Stimulated activated CD4-positive, alpha-beta T cell treated with anti-CD3 and anti-CD28 coated beads, TNF-alpha, amount 100 ng/mL, for 24 hours (primary cell): Measurements from ENCODE around the gene OR2H1.
"Not testable (repeated sequence)": the region's sequence is repeated elsewhere in the genome, so short reads cannot be mapped to it uniquely, and the experiment has no call there.

Experiments
- DNase-seq, 3 experiments: peaks; one replicate each; pipeline ENCODE4 v3.0.0-alpha.2; 2020; ENCODE audit warnings: low read depth in 3 of 3

The OR2H1 gene

GRCh38 chr6:29456971-29457370 lies at the start of gene OR2H1, which contains the start of gene OR11A1:
TSS of gene OR2H1 (plus strand) at chr6:29457155. CDS start at chr6:29461770, 4,615 bp downstream.
TSS of gene OR11A1 (minus strand) at chr6:29457071. CDS start at chr6:29427641, 29,430 bp downstream.
- no peak for DNase-seq

GRCh38 chr6:29414588-29414987 lies 42.4 kb upstream of the OR2H1 start, which contains the start of gene OR12D1:
TSS of gene OR12D1 (plus strand) at chr6:29414928.
- DNase-seq: no peak

GRCh38 chr6:29419516-29419915 lies 37.4 kb upstream of the OR2H1 start:
- DNase-seq: no peak

GRCh38 chr6:29424168-29424567 lies 32.8 kb upstream of the OR2H1 start:
- DNase-seq: no peak

- no peak for DNase-seq
These were observed 32.4 kb upstream of the OR2H1 start for GRCh38 chr6:29424575-29424974.

GRCh38 chr6:29425075-29425474 lies 31.9 kb upstream of the OR2H1 start:
- DNase-seq: no peak

- no peak for DNase-seq
These were observed 30.3 kb upstream of the OR2H1 start for GRCh38 chr6:29426654-29427053.

GRCh38 chr6:29436730-29437129 lies 20.2 kb upstream of the OR2H1 start:
- not testable (repeated sequence) for DNase-seq

GRCh38 chr6:29439006-29439405 lies 17.9 kb upstream of the OR2H1 start, which contains the start of gene OR10C1:
TSS of gene OR10C1 (plus strand) at chr6:29439306. CDS start at chr6:29440016, 710 bp downstream.
- DNase-seq: no peak

GRCh38 chr6:29442719-29443118 lies 14.2 kb upstream of the OR2H1 start:
- no peak for DNase-seq

- not testable (repeated sequence) for DNase-seq
These were observed 12.9 kb upstream of the OR2H1 start for GRCh38 chr6:29444031-29444430.

GRCh38 chr6:29447670-29448069 lies 9.3 kb upstream of the OR2H1 start:
- no peak for DNase-seq

GRCh38 chr6:29451471-29452193 lies 5.3 kb upstream of the OR2H1 start:
- no peak for DNase-seq

GRCh38 chr6:29461021-29461814 lies 4.3 kb downstream of the OR2H1 start:
- no peak for DNase-seq

GRCh38 chr6:29462022-29462421 lies 5.1 kb downstream of the OR2H1 start:
- no peak for DNase-seq

GRCh38 chr6:29465279-29465678 lies 8.3 kb downstream of the OR2H1 start:
- DNase-seq: no peak

GRCh38 chr6:29465801-29466200 lies 8.8 kb downstream of the OR2H1 start:
- no peak for DNase-seq

GRCh38 chr6:29466241-29466640 lies 9.3 kb downstream of the OR2H1 start:
- DNase-seq: no peak

GRCh38 chr6:29474996-29475395 lies 18.0 kb downstream of the OR2H1 start:
- no peak for DNase-seq

GRCh38 chr6:29477923-29478450 lies 21.0 kb downstream of the OR2H1 start:
- no peak for DNase-seq

GRCh38 chr6:29478740-29479139 lies 21.8 kb downstream of the OR2H1 start:
- DNase-seq: no peak

- no peak for DNase-seq
These were observed 22.6 kb downstream of the OR2H1 start for GRCh38 chr6:29479560-29479959.

GRCh38 chr6:29483186-29483585 lies 26.2 kb downstream of the OR2H1 start:
- DNase-seq: no peak
